Osteoblast (primary cell): ENCODE data around the gene HS3ST3A1. TPM values are rescaled to one million over a fixed set of nuclear protein-coding genes. Genes with fewer than 3 reads are reported as not detected.

Experiments
- DNase-seq: peaks from one replicate; pipeline ENCODE4 v3.0.0; 2011; ENCODE audit warnings: low spot score, mixed read lengths; ENCODE audit not compliant: insufficient read length; ENCODE audit errors: missing footprints
- H2AFZ ChIP-seq: 2 replicates; pipeline ENCODE4 v1.6.0; 2011; ENCODE audit warnings: mild to moderate bottlenecking, low read length
- H3K27ac ChIP-seq: 2 replicates; pipeline ENCODE4 v1.5.1; 2011; ENCODE audit warnings: mild to moderate bottlenecking, low read depth, low read length, moderate library complexity
- H3K27me3 ChIP-seq: 2 replicates; pipeline ENCODE4 v1.6.0; 2012; ENCODE audit warnings: mild to moderate bottlenecking, control low read depth, inconsistent platforms, low read length, moderate library complexity; ENCODE audit not compliant: insufficient read depth
- H3K36me3 ChIP-seq: 2 replicates; pipeline ENCODE4 v1.5.1; 2011; ENCODE audit warnings: mild to moderate bottlenecking, low read length, control low read depth, moderate library complexity; ENCODE audit not compliant: insufficient read depth
- H3K4me1 ChIP-seq: 2 replicates; pipeline ENCODE4 v1.5.1; 2011; ENCODE audit warnings: mild to moderate bottlenecking, low read length, control low read depth, moderate library complexity; ENCODE audit not compliant: insufficient read depth
- H3K4me2 ChIP-seq: 2 replicates; pipeline ENCODE4 v1.6.0; 2011; ENCODE audit warnings: mild to moderate bottlenecking, low read length; ENCODE audit not compliant: insufficient read depth
- H3K4me3 ChIP-seq: fragments of 200-600 bp; sonication (generic); 3 replicates; pipeline ENCODE4 v1.5.1; 2012; ENCODE audit warnings: mild to moderate bottlenecking, low read length, inconsistent platforms; ENCODE audit not compliant: insufficient read depth
- H3K79me2 ChIP-seq: 2 replicates; pipeline ENCODE4 v1.6.0; 2012; ENCODE audit warnings: mild to moderate bottlenecking, low read length, control low read depth, inconsistent platforms; ENCODE audit not compliant: insufficient read depth
- H3K9me3 ChIP-seq: 2 replicates; pipeline ENCODE4 v1.5.1; 2011; ENCODE audit warnings: low read depth, low read length, control low read depth
- H4K20me1 ChIP-seq: 2 replicates; pipeline ENCODE4 v1.6.0; 2012; ENCODE audit warnings: mild to moderate bottlenecking, low read length, control low read depth; ENCODE audit not compliant: insufficient read depth
- total RNA-seq: library from RNA; depleted of rRNA; stranded (reverse); fragments of >200 nt; gene quantifications from 2 replicates; pipeline ENCODE4 v1.2.3, GENCODE V29; 2012
- TF ChIP-seq, protein P1 (sequence below): IDR thresholded peaks from 2 replicates; pipeline ENCODE4 v1.5.1; 2011; ENCODE audit warnings: mild to moderate bottlenecking, low read depth, low read length, moderate library complexity; ENCODE audit errors: extremely low read depth

HS3ST3A1 gene
- total RNA-seq, 1 donor = 8.3 TPM

DNA sequence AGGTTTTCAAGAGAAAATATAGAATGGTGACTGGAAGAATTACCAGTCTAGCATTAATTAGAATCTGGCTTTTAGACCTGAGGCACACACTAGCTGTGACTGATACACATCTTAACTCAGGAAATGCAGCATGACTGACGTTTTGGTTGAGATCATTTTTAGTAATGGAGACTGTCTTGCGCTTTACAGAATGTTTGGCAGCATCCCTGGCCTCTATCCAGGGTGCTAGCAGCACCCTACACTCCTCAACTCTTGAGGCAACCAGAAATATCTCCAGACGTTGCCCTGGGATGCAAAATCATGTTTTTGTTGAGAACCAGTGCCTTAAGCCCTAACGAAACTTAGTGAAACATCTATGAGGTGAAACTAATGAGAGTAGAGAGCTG lies 109.0 kb downstream of the HS3ST3A1 start:
- peaks cover 7% of the 10 kb centered on the region for H3K4me1 ChIP-seq
- H3K36me3 ChIP-seq = no peaks in the 10 kb centered on the region
- no peak overlapping the region for H3K4me2 ChIP-seq
- H3K4me3 ChIP-seq = no peak overlapping the region
- no peak overlapping the region for H2AFZ ChIP-seq
- no peaks in the 10 kb centered on the region for H4K20me1 ChIP-seq
- DNase-seq = no peak
- H3K27me3 ChIP-seq = no peaks in the 10 kb centered on the region
- H3K79me2 ChIP-seq = peaks cover 2% of the 10 kb centered on the region
- H3K9me3 ChIP-seq = no peaks in the 10 kb centered on the region
- no peak overlapping the region for H3K27ac ChIP-seq
- TF ChIP-seq, protein P1, sequence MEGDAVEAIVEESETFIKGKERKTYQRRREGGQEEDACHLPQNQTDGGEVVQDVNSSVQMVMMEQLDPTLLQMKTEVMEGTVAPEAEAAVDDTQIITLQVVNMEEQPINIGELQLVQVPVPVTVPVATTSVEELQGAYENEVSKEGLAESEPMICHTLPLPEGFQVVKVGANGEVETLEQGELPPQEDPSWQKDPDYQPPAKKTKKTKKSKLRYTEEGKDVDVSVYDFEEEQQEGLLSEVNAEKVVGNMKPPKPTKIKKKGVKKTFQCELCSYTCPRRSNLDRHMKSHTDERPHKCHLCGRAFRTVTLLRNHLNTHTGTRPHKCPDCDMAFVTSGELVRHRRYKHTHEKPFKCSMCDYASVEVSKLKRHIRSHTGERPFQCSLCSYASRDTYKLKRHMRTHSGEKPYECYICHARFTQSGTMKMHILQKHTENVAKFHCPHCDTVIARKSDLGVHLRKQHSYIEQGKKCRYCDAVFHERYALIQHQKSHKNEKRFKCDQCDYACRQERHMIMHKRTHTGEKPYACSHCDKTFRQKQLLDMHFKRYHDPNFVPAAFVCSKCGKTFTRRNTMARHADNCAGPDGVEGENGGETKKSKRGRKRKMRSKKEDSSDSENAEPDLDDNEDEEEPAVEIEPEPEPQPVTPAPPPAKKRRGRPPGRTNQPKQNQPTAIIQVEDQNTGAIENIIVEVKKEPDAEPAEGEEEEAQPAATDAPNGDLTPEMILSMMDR = no peak

DNA sequence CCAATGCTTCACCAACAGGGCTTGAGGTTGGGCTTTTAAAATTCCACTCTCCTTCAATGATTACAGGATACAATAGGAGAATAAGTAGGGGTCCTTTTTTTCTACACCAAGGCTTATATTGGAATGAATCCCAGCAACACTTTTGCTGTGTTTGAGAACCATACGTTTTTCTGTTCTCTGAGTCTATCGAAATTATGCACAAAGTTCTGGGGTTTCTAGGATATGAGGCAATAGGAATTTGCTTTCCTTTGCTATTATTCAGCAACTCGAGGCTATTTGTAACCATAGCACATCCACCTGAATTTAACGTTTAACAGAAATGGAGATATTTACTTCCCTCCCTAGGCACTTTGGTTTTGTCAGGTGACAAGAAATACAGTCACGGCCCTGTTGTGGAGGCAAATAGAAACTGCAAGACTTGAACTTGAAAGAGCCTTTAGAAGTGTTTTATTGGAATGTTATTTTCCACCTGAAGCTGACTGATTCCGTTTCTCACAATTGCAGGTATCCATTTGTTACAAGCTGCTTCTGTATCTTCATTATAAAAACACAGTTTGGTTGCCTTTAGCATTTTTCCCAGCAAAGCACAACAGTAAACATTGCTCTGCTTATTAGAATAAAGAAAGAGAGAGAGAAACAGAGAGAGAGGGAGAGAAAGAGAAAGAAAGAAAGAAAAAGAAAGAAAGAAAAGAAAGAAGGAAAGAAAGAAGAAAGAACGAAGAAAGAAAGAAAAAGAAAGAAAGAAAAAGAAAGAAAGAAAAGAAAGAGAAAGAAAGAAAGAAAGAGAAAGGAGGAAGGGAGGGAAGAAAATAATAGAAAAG lies 109.6 kb downstream of the HS3ST3A1 start:
- Histone ChIP-seq H3K4me3 (no peak overlapping the region), H3K27ac (peak overlapping the region; percentile 6), H3K36me3 (no peaks in the 10 kb centered on the region), H3K9me3 (no peaks in the 10 kb centered on the region), H3K4me1 (peaks cover 7% of the 10 kb centered on the region), H3K27me3 (no peaks in the 10 kb centered on the region), H3K79me2 (peaks cover 2% of the 10 kb centered on the region), H2AFZ (no peak overlapping the region), H4K20me1 (no peaks in the 10 kb centered on the region), H3K4me2 (no peak overlapping the region)
- TF ChIP-seq, protein P1 = no peak
- DNase-seq = no peak

DNA sequence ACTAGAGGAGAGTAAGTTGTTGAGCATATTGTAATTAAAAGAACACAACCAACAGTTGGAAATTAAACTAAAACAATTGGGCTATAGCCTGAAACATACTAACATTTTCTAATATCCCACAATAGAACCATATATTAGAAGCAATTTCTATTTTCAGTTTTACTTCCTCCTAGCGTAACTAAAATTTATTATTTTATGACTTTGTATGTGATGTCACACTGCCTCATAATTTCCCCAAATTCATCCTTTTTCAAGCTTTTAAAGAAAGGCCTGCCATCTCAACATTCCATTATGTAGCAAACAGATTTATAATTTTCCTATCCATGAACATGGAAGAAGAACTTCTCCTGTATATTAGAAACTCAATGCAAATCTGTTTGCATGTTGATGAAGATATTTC lies 110.2 kb downstream of the HS3ST3A1 start:
- DNase-seq = no peak
- no peak overlapping the region for H3K4me3 ChIP-seq
- no peak overlapping the region for H3K4me2 ChIP-seq
- H3K4me1 ChIP-seq = peaks cover 7% of the 10 kb centered on the region
- H3K79me2 ChIP-seq = no peaks in the 10 kb centered on the region
- TF ChIP-seq, protein P1 = no peak
- no peaks in the 10 kb centered on the region for H3K36me3 ChIP-seq
- no peak overlapping the region for H2AFZ ChIP-seq
- H4K20me1 ChIP-seq = no peaks in the 10 kb centered on the region
- H3K9me3 ChIP-seq = no peaks in the 10 kb centered on the region
- no peaks in the 10 kb centered on the region for H3K27me3 ChIP-seq
- no peak overlapping the region for H3K27ac ChIP-seq

DNA sequence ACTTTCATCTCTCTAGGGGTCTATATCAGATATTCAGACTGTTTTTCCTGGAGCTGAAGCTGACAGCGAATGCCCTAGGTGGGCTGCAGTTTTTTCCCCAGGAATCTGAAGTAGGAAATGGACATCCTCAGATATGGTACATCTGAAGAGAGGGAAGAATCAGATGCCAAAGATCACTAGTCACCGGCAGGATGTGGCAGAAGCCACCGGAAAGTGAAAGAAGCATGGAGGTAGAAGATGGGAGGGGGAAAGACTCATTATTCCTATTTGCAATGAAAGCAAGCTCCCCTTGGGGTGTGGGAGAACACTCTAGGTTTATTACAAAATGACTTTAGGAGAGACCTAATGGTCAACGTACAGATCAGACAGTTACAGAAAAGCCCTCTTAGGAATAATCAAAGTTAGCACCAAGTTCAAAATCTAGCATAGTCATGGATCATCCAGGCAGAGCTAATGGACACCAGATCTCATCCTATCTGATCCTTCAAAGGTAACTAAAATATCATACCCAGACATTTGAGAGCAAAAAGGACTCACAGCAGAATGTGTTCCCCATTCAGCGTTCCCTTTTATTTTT lies 110.7 kb downstream of the HS3ST3A1 start:
- DNase-seq = no peak
- peak overlapping the region; percentile 17 for H2AFZ ChIP-seq
- H3K4me1 ChIP-seq = peaks cover 7% of the 10 kb centered on the region
- no peaks in the 10 kb centered on the region for H4K20me1 ChIP-seq
- no peak overlapping the region for H3K4me3 ChIP-seq
- H3K4me2 ChIP-seq = no peak overlapping the region
- H3K36me3 ChIP-seq = no peaks in the 10 kb centered on the region
- TF ChIP-seq, protein P1 = no peak
- H3K9me3 ChIP-seq = no peaks in the 10 kb centered on the region
- H3K27me3 ChIP-seq = no peaks in the 10 kb centered on the region
- H3K79me2 ChIP-seq = no peaks in the 10 kb centered on the region
- H3K27ac ChIP-seq = no peak overlapping the region
